Large intestine (tissue), 3 donors: ENCODE data around the gene FAR2. TPM values are rescaled to one million over a fixed set of nuclear protein-coding genes. Genes with fewer than 3 reads are reported as not detected.
"Not testable (repeated sequence)": the region's sequence is repeated elsewhere in the genome, so short reads cannot be mapped to it uniquely, and the experiment has no call there.

Experiments used
- DNase-seq, 2 donors: peaks; one replicate each; pipeline versions ENCODE4 v3.0.0 to v3.0.0-alpha.2; 2013
- H3K27ac ChIP-seq: one replicate; pipeline ENCODE4 v1.5.1; 2013; ENCODE audit warnings: low read length
- H3K27me3 ChIP-seq: 2 replicates; pipeline ENCODE4 v1.6.1; 2013; ENCODE audit warnings: low read length; ENCODE audit not compliant: control insufficient read depth, insufficient read depth
- H3K36me3 ChIP-seq: 2 replicates; pipeline ENCODE4 v1.6.1; 2013; ENCODE audit warnings: low read length; ENCODE audit not compliant: control insufficient read depth, insufficient read depth
- H3K4me1 ChIP-seq: one replicate; pipeline ENCODE4 v1.6.1; 2013; ENCODE audit warnings: low read length; ENCODE audit not compliant: control insufficient read depth, insufficient read depth
- H3K4me3 ChIP-seq: one replicate; pipeline ENCODE4 v1.5.1; 2013; ENCODE audit warnings: low read length
- H3K9me3 ChIP-seq: one replicate; pipeline ENCODE4 v1.6.1; 2013; ENCODE audit warnings: mild to moderate bottlenecking, low read depth, low read length, moderate library complexity; ENCODE audit not compliant: control insufficient read depth
- WGBS: methylation state at CpG from one replicate; pipeline ENCODE4 v1.1.5; 2013; ENCODE audit warnings: low lambda C conversion rate; ENCODE audit not compliant: insufficient coverage; 5-methylcytosine and 5-hydroxymethylcytosine counted together
- polyA plus RNA-seq: library from polyadenylated mRNA; unstranded; fragments of 120-200 nt; gene quantifications from one replicate; pipeline ENCODE4 v1.2.1, GENCODE V29; 2013

FAR2 gene
- polyA plus RNA-seq, 1 donor, result 18.1 TPM

DNA sequence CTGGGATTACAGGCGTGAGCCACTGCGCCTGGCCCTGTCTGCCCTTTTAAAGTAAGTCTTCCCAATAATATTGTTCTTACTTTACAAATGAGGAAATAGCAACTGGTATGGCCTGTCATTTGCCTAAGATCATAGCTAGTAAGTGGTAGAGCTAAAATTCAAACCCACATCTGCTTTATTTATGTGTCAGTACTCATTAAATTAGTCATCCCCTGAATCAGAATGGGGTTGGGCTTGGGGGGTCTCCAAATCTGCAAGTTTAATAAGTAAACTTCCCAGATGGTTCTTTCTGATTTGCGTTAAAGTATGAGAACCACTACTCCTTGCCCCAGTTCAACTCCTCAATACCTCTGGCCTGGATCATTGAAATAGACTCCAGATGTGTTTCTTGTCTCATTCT lies 96.2 kb downstream of the FAR2 start:
- no peak for DNase-seq
- Histone ChIP-seq H3K27me3 (no peaks in the 10 kb centered on the region), H3K9me3 (no peaks in the 10 kb centered on the region), H3K4me1 (peaks cover 17% of the 10 kb centered on the region), H3K27ac (no peak overlapping the region), H3K36me3 (no peaks in the 10 kb centered on the region), H3K4me3 (no peak overlapping the region)
- WGBS, result no CpG with 5 or more reads among the region's 3 CpGs

DNA sequence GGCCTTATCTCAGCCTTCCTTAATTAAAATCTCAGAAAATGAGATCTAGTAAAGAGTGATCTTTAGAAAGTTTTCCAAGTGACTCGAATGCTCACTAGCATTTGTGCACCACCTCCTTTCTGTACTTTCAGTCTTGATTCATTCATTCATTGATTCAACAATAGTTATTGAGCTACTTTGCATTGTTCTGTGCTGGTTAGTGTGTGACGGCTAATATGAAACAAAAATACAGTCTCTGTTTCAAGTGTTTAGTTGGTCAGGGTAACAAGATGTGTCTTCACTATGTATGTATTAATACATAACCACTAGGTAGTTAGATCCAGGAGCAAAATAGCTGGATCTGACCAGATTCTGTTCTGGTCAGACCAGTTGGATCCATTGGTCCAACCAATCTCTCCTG lies 100.9 kb downstream of the FAR2 start:
- Histone ChIP-seq H3K4me3 (no peak overlapping the region), H3K9me3 (no peaks in the 10 kb centered on the region), H3K36me3 (no peaks in the 10 kb centered on the region), H3K4me1 (no peaks in the 10 kb centered on the region), H3K27ac (no peak overlapping the region), H3K27me3 (no peaks in the 10 kb centered on the region)
- DNase-seq, result no peak
- 70% methylated on average over 1 of the region's 2 CpGs for WGBS

DNA sequence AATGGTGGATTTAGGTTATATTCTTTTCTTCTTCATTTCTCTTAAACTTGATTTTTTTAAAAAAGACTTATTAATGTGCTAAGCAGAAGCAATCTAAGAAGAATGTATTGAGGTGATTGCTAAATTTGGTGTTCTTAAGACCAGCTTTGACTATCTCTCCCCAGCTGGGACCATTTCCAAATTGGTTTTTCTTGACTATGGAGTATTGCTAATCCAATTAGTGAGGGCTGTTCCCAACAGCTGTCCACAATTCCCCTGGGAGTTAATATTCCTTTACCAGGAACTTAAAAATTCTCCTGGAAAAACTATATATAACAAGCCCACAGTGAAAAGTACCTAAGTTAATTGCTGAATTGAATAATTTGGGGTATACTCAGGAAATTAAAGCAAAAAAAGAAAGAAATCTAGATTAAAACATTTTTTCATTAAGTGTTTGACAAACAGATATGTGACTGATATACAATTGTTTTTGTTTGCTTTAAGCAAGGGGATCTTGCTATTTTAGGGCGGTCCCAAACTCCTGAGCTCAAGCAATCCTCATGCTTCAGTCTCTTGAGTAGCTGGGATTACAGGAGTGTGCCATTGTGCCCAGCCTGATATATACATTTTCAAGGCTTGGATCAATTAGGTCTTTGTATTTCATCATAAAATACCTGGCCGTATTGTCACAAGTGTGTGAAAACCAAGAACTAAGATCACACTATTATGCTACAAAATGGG lies 105.0 kb downstream of the FAR2 start:
- H3K36me3 ChIP-seq, result no peaks in the 10 kb centered on the region
- DNase-seq, result no peak
- no peak overlapping the region for H3K27ac ChIP-seq
- no peaks in the 10 kb centered on the region for H3K4me1 ChIP-seq
- no CpG with 5 or more reads among the region's 2 CpGs for WGBS
- no peak overlapping the region for H3K4me3 ChIP-seq
- H3K9me3 ChIP-seq, result peaks cover 6% of the 10 kb centered on the region
- no peaks in the 10 kb centered on the region for H3K27me3 ChIP-seq

DNA sequence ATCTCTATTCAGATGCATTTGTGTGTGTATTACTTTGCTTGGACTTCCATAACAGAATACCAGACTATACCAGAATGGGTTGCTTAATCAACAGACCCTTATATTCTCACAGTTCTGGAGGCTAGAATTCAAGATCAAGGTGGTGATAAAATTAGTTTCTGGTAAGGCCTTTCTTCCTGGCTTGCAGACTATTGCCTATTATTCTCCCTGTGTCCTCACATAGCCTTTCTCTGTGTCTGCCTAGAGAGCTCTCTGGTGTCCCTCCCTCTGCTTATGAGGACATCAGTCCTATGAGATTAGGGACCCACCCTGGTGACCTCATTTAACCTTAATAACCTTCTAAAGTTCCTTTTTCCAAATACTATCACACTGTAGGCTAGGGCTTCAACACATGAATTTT lies 106.0 kb downstream of the FAR2 start:
- Histone ChIP-seq H3K9me3 (peaks cover 6% of the 10 kb centered on the region), H3K36me3 (no peaks in the 10 kb centered on the region), H3K4me3 (no peak overlapping the region), H3K4me1 (no peaks in the 10 kb centered on the region), H3K27me3 (no peaks in the 10 kb centered on the region), H3K27ac (no peak overlapping the region)
- no peak for DNase-seq

DNA sequence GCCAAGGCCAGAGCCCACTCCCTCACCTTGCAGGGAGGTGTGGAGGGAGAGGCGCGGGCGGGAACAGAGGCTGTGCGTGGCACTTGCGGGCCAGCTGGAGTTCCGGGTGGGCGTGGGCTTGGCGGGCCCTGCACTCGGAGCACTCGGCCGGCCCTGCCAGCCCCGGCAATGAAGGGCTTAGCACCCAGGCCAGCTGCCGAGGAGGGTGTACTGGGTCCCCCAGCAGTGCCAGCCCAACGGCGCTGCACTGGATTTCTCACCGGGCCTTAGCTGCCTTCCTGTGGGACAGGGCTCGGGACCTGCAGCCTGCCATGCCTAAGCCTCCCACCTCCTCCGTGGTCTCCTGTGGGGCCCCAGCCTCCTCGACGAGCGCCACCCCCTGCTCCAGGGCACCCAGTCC lies 107.5 kb downstream of the FAR2 start:
- no CpG with 5 or more reads among the region's 21 CpGs for WGBS
- no peak overlapping the region for H3K4me3 ChIP-seq
- no peak for DNase-seq
- no peaks in the 10 kb centered on the region for H3K4me1 ChIP-seq
- no peak overlapping the region for H3K27ac ChIP-seq
- no peaks in the 10 kb centered on the region for H3K27me3 ChIP-seq
- peaks cover 6% of the 10 kb centered on the region for H3K9me3 ChIP-seq
- H3K36me3 ChIP-seq, result no peaks in the 10 kb centered on the region

DNA sequence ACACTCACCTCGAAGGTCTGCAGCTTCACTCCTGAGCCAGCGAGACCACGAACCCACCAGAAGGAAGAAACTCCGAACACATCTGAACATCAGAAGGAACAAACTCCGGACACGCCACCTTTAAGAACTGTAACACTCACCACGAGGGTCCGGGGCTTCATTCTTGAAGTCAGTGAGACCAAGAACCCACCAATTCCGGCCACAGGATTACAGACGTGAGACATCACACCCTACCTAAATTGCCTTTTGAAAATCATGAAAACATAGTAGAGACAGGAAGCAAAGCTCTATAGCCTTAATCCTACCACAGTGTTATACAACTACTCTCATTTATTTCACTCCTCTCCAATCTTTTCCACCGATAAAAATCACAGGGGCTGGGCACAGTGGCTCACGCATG lies 108.6 kb downstream of the FAR2 start:
- H3K27me3 ChIP-seq, DNase-seq, H3K9me3 ChIP-seq, H3K36me3 ChIP-seq, H3K27ac ChIP-seq, H3K4me3 ChIP-seq, H3K4me1 ChIP-seq: not testable (repeated sequence)
- no CpG with 5 or more reads among the region's 12 CpGs for WGBS

DNA sequence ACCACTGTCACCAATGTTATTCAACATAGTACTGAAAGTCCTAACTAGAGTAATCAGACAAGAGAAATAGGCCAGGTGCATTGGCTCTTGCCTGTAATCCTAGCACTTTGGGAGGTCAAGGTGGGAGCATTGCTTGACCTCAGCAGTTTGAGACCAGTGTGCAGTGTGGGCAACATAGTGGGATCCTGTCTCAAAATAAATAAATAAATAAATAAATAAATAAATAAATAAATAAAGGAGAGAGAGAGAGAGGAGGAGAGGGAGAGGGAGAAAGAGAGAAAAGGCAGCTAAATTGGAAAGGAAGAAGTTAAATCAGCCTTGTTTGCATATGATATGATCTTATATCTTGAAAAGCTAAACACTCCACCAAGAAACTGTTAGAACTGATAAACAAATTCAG lies 115.3 kb downstream of the FAR2 start:
- Histone ChIP-seq H3K4me1 (no peaks in the 10 kb centered on the region), H3K27ac (no peak overlapping the region), H3K4me3 (no peak overlapping the region), H3K9me3 (peaks cover 3% of the 10 kb centered on the region), H3K27me3 (no peaks in the 10 kb centered on the region), H3K36me3 (no peaks in the 10 kb centered on the region)
- no peak for DNase-seq

DNA sequence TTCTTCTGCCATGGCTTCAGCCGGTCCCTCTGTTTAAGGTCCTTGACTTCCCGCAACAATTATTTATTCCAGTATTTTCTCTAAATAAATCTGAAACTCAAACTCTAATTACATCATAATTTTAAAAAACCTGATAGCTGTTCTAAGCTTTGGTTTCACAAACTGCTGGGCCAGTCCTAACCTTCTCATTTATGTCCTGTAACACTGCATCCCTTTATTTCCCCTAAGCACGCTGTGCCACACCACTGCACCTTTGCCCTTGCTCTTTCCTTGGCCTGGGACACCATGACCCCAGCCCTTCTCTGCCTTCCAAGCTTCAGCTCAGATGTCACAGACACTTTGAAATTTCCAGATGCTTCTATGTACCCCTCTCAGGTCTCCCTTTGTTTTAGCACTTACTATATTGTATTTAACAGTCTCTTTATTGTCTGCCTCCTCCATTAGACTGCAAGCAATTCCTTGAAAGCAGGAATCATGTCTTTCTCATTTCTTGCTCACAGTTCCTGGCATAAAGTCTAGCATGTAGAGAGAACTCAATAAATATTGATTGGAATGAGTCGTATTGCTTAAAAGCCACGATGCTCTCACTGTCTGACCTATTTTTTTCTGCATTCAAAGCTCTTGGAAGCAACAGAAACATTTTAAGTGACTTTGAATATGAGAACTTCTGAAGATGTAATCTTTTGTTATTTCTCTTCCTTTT lies 120.8 kb downstream of the FAR2 start:
- Histone ChIP-seq H3K4me1 (no peaks in the 10 kb centered on the region), H3K9me3 (no peaks in the 10 kb centered on the region), H3K36me3 (peaks cover 2% of the 10 kb centered on the region), H3K4me3 (no peak overlapping the region), H3K27ac (no peak overlapping the region), H3K27me3 (no peaks in the 10 kb centered on the region)
- WGBS, result 89% methylated on average over 3 of the region's 5 CpGs
- no peak for DNase-seq

DNA sequence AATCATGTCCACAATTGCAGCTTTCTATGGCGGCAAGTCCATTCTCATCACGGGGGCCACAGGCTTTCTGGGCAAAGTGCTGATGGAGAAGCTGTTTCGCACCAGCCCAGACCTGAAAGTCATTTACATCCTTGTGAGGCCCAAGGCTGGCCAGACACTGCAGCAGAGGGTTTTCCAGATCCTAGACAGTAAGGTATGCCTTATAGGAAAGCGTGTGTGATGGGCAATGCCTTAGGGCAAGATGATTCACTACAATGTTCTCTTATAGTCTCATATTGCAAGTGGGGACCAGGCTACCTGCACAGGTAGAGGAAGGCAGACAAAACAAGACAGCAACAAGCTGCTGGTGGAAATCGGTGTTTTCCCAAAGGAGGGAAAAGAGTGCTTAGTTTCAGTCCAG lies 121.4 kb downstream of the FAR2 start:
- no peak overlapping the region for H3K4me3 ChIP-seq
- H3K4me1 ChIP-seq, result no peaks in the 10 kb centered on the region
- no peaks in the 10 kb centered on the region for H3K27me3 ChIP-seq
- peaks cover 2% of the 10 kb centered on the region for H3K36me3 ChIP-seq
- no peaks in the 10 kb centered on the region for H3K9me3 ChIP-seq
- DNase-seq, result no peak
- no peak overlapping the region for H3K27ac ChIP-seq
- WGBS, result no CpG with 5 or more reads among the region's 5 CpGs

DNA sequence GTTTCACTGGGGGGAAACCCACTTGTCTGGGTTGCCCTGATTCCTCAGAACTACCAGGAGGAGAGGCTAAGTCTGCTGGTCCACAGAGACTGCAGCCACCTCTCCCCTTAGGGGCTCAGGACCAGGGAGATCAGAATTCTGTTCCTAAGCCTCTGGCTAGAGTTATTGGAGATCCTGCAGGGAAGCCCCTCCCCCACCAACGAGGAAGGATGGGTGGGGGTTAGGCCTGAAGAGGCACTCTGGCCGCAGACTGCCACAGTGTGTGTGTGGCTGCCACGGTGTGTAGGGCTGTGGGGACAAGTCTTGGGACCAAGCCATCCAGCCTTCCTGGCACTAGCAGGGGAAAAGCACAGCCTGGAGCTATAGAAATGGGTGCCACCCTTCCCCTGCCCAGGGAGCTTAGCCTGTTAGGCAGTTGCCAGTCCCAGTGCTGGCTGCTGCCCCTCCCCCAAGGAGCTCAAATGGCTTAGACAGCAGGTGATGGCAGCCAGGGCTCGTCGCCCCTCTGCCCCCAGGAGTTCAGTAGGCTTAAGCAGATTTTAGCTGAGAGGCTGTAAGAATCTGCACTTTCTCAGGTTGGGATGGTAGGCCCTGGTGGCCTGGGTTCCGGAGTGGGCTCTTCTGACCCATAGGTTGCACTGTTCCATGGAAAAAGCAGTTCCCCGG lies 124.2 kb downstream of the FAR2 start:
- Histone ChIP-seq H3K4me3 (no peak overlapping the region), H3K27ac (no peak overlapping the region), H3K9me3 (no peaks in the 10 kb centered on the region), H3K27me3 (no peaks in the 10 kb centered on the region), H3K36me3 (peaks cover 2% of the 10 kb centered on the region), H3K4me1 (no peaks in the 10 kb centered on the region)
- DNase-seq, result no peak
- WGBS, result no CpG with 5 or more reads among the region's 7 CpGs
